ENCODE measurements around the gene PIK3R6.
"Not testable (repeated sequence)": the region's sequence is repeated elsewhere in the genome, so short reads cannot be mapped to it uniquely, and the experiment has no call there.

PIK3R6 gene

DNA sequence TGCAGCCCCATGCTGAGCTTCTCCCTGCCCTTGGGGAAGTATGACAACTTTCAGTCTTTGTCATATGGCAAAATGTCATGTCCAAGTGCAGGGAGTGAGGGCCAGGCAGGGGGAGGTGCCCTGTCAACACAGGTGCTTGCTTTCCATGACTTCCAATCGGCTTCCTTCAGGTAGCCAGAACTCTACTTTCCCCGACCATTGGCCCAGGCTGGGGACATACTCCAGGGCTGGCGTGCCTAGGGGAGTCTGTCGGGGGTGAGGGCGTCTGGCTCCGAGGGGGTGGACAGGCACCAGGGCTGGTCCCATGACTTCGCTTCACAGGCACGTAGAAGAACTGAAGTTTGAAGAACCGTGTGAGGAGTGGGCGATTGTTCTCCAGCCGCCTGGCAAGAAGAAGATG, 19.8 kb upstream of the PIK3R6 start:
- peaks cover 5% of the 10 kb centered on the region for H3K4me1 Mint-ChIP-seq (ENCODE audit: low read depth)
- no peaks in the 10 kb centered on the region for H3K9me3 Mint-ChIP-seq
- no peak overlapping the region for H3K4me3 Mint-ChIP-seq
- H3K27ac Mint-ChIP-seq: no peak overlapping the region
- H3K27me3 Mint-ChIP-seq (ENCODE audit: low read depth): no peaks in the 10 kb centered on the region
- peaks cover 46% of the 10 kb centered on the region for H3K36me3 Mint-ChIP-seq (ENCODE audit: low read depth)

- no peaks in the 10 kb centered on the region for H3K9me3 Mint-ChIP-seq
- H3K36me3 Mint-ChIP-seq (ENCODE audit: low read depth): peaks cover 46% of the 10 kb centered on the region
- H3K4me3 Mint-ChIP-seq: no peak overlapping the region
- peak overlapping the region; percentile 63 for H3K27ac Mint-ChIP-seq
- no peaks in the 10 kb centered on the region for H3K4me1 Mint-ChIP-seq (ENCODE audit: low read depth)
- no peaks in the 10 kb centered on the region for H3K27me3 Mint-ChIP-seq (ENCODE audit: low read depth)
Observed at GRCh38 chr17:8885967-8886684, 18.7 kb upstream of the PIK3R6 start.

DNA sequence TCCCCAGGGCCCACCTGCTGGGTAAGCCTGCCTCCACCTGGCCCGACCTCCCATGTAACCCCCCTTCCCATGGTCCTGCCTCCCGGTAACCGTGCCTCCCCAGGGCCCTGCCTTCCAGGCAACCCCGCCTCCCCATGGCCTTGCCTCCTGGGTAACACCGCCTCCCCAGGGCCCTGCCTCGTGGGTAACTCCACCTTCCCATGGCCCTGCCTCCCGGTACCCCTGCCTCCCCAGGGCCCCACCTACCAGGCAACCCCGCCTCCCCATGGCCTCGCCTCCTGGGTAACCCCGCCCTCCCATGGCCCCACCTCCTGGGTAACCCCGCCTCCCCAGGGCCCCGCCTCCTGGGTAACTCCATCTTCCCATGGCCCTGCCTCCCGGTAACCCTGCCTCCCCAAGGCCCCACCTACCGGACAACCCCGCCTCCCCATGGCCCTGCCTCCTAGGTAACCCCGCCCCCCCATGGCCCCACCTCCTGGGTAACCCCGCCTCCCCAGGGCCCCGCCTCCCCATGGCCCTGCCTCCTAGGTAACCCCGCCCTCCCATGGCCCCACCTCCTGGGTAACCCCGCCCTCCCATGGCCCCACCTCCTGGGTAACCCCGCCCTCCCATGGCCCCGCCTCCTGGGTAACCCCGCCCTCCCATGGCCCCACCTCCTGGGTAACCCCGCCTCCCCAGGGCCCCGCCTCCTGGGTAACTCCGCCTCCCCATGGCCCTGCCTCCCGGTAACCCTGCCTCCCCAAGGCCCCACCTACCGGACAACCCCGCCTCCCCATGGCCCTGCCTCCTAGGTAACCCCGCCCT, 17.9 kb upstream of the PIK3R6 start:
- H3K27ac Mint-ChIP-seq; H3K4me3 Mint-ChIP-seq; H3K27me3 Mint-ChIP-seq (ENCODE audit: low read depth); H3K4me1 Mint-ChIP-seq (ENCODE audit: low read depth); H3K9me3 Mint-ChIP-seq: not testable (repeated sequence)
- H3K36me3 Mint-ChIP-seq (ENCODE audit: low read depth): peaks cover 51% of the 10 kb centered on the region

DNA sequence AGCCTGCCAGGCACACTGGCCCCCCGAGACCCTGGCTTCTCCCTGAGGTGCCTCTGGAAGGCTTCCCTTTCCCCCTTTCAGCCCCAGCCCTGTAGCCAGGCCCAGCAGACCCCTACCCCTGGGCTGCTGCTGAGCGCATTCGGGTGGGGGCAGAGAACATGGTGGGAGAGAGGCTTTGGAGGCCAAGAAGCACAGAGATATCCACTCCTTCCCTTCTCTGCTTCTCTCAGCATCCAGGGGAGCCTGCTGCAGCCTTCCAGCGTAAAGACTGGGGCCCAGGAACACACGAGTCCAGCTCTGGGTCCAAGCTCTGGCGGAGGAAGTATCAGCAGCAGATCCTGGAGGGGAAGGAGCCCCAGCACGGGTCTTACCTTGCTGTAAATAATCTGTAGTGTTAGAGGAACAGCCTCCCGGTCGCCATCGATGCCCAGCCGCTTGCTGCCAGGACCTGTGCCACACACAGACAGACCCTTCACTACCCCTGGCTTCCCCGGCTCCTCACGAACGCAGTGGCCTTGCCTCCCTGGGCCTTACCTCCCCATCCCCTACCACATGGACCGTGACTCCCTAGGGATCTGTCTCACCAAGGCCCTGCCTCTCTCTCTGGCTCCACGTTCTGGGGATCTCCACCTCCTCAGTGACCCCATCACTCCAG, 17.0 kb upstream of the PIK3R6 start:
- no peak overlapping the region for H3K4me3 Mint-ChIP-seq
- H3K4me1 Mint-ChIP-seq (ENCODE audit: low read depth): no peaks in the 10 kb centered on the region
- no peaks in the 10 kb centered on the region for H3K27me3 Mint-ChIP-seq (ENCODE audit: low read depth)
- H3K27ac Mint-ChIP-seq: peak overlapping the region; percentile 23
- H3K9me3 Mint-ChIP-seq: no peaks in the 10 kb centered on the region
- H3K36me3 Mint-ChIP-seq (ENCODE audit: low read depth): peaks cover 52% of the 10 kb centered on the region

DNA sequence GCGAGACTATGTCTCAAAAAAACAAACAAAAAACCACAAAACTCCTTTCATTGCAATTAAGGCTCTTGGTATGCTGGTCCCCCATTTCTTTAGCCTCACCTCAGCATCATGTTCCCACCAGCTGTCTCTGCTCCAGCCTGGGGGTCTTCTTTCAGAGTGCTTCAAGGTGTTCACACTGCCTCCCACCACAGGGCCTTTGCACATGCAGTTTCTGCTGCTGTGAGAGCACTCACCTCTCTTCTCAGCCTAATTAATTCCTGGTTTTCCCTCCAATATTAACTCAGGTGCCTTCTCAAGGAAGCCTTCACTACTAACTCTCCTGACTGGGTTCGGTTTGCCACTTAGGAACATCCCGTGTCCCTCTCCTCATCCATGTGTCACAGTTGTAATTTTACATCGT, 15.9 kb upstream of the PIK3R6 start:
- Mint-ChIP-seq H3K27ac (no peak overlapping the region), H3K9me3 (no peaks in the 10 kb centered on the region), H3K36me3 (ENCODE audit: low read depth) (peaks cover 58% of the 10 kb centered on the region), H3K27me3 (ENCODE audit: low read depth) (no peaks in the 10 kb centered on the region), H3K4me1 (ENCODE audit: low read depth) (no peaks in the 10 kb centered on the region), H3K4me3 (no peak overlapping the region)

DNA sequence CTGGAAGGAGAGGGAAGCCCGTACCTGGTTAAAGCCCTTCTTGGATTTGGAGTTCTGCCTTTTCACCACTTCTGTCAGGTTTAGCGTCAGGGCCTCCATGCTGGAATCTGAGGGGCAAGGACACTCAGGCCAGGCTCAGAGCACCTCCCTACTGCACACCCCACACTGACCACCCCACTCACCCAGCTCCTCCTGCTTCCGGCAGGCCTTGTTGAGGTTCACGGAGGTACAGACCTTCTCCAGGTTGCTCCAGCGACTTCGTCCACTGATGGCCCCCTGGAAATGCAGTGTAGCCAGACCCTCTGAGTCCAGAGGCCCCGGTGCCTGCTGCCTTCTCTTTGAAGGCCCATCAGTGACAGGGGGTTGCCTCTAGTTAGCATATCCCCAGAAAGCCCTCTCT, 14.1 kb upstream of the PIK3R6 start:
- H3K9me3 Mint-ChIP-seq: no peaks in the 10 kb centered on the region
- H3K27me3 Mint-ChIP-seq (ENCODE audit: low read depth): no peaks in the 10 kb centered on the region
- H3K4me3 Mint-ChIP-seq: no peak overlapping the region
- H3K36me3 Mint-ChIP-seq (ENCODE audit: low read depth): peaks cover 59% of the 10 kb centered on the region
- no peak overlapping the region for H3K27ac Mint-ChIP-seq
- H3K4me1 Mint-ChIP-seq (ENCODE audit: low read depth): no peaks in the 10 kb centered on the region

GRCh38 chr17:8880466-8880865, 13.0 kb upstream of the PIK3R6 start:
- peaks cover 53% of the 10 kb centered on the region for H3K36me3 Mint-ChIP-seq (ENCODE audit: low read depth)
- H3K27me3 Mint-ChIP-seq (ENCODE audit: low read depth): no peaks in the 10 kb centered on the region
- no peak overlapping the region for H3K4me3 Mint-ChIP-seq
- no peak overlapping the region for H3K27ac Mint-ChIP-seq
- no peaks in the 10 kb centered on the region for H3K4me1 Mint-ChIP-seq (ENCODE audit: low read depth)
- no peaks in the 10 kb centered on the region for H3K9me3 Mint-ChIP-seq

DNA sequence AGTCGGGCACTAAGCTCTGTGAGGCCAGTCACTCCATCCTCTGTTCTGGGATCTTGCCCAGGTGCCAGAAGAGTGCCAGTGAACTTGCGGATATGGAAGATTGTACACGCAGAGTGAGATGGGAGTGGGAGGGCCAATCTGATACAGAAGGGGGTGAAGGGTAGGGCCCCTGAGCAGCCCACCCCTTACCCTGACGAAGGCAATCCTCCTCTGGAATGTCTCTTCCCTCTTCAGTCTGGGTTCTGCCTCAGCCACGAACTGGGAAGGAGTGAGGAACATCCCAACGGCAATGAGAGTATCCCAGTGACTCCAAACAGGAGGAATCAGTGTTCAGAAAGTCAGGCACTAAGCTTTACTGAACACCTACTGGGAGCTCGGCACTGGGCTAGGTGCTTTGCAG, 11.9 kb upstream of the PIK3R6 start:
- no peaks in the 10 kb centered on the region for H3K4me1 Mint-ChIP-seq (ENCODE audit: low read depth)
- H3K27ac Mint-ChIP-seq: no peak overlapping the region
- H3K4me3 Mint-ChIP-seq: no peak overlapping the region
- no peaks in the 10 kb centered on the region for H3K27me3 Mint-ChIP-seq (ENCODE audit: low read depth)
- H3K9me3 Mint-ChIP-seq: no peaks in the 10 kb centered on the region
- peaks cover 50% of the 10 kb centered on the region for H3K36me3 Mint-ChIP-seq (ENCODE audit: low read depth)

DNA sequence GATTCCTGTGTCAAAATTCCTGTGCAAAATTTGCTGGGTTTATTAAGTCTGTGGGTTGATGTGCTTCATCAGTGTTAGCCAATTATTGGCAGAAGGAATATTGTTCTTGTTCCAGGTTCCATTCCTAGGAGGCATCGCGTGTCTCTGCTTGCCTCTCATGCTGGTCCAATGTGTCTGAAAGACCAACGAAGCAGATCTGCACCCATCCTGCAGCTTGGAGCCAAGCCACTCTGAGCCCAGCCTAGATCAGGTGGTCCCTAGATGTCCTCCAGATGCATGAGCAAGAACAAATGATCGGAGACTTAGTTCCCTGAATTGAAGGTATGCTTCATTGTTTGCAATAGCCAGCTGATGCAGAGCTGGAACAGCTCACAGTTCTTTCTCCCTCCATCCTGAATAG, 10.5 kb upstream of the PIK3R6 start:
- H3K4me3 Mint-ChIP-seq: no peak overlapping the region
- no peak overlapping the region for H3K27ac Mint-ChIP-seq
- no peaks in the 10 kb centered on the region for H3K27me3 Mint-ChIP-seq (ENCODE audit: low read depth)
- H3K4me1 Mint-ChIP-seq (ENCODE audit: low read depth): no peaks in the 10 kb centered on the region
- H3K9me3 Mint-ChIP-seq: no peaks in the 10 kb centered on the region
- H3K36me3 Mint-ChIP-seq (ENCODE audit: low read depth): peaks cover 39% of the 10 kb centered on the region

DNA sequence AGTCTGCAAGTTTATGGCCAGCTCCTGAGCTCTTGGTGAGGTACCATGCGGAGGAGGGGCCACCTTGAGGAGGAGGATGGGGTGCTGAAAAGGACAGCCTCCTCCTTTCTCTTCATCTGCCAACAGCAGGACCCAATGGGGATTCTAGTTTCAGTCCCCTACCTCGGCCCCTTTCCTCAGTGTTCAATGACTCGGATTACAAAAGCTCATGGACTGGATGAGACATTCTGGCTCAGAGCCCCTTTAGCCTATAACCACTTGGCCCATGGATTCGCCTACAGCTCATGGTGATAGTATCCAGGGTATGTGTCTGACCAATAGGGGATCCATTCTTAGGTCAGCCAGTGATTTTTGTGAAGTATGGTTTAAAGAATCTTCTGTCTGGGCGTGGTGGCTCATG, 8.5 kb upstream of the PIK3R6 start:
- Mint-ChIP-seq H3K4me3 (no peak overlapping the region), H3K9me3 (no peaks in the 10 kb centered on the region), H3K4me1 (ENCODE audit: low read depth) (peaks cover 5% of the 10 kb centered on the region), H3K27ac (no peak overlapping the region), H3K36me3 (ENCODE audit: low read depth) (peaks cover 27% of the 10 kb centered on the region), H3K27me3 (ENCODE audit: low read depth) (no peaks in the 10 kb centered on the region)

DNA sequence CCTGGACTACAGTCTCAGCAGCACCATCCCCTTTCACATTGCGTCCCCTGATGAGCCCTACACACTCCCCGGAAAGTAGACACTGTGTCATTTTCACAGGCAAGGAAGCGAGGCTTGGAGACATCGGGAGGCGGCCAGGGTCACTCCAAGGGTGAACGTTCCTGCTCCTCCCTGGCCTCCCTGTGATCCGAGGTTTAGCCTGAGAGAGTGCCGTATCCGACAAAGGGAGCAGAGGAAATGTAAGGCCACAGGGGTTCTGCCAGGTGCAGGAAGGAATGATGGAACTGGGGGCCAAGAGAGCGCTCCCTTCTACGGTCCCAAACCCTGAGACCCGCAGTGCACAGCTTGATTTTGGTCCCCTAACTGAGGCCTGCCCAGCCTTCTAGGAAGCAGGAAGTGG, 8.0 kb upstream of the PIK3R6 start:
- H3K4me3 Mint-ChIP-seq: no peak overlapping the region
- H3K9me3 Mint-ChIP-seq: no peaks in the 10 kb centered on the region
- no peak overlapping the region for H3K27ac Mint-ChIP-seq
- peaks cover 23% of the 10 kb centered on the region for H3K36me3 Mint-ChIP-seq (ENCODE audit: low read depth)
- H3K4me1 Mint-ChIP-seq (ENCODE audit: low read depth): peaks cover 5% of the 10 kb centered on the region
- H3K27me3 Mint-ChIP-seq (ENCODE audit: low read depth): no peaks in the 10 kb centered on the region

DNA sequence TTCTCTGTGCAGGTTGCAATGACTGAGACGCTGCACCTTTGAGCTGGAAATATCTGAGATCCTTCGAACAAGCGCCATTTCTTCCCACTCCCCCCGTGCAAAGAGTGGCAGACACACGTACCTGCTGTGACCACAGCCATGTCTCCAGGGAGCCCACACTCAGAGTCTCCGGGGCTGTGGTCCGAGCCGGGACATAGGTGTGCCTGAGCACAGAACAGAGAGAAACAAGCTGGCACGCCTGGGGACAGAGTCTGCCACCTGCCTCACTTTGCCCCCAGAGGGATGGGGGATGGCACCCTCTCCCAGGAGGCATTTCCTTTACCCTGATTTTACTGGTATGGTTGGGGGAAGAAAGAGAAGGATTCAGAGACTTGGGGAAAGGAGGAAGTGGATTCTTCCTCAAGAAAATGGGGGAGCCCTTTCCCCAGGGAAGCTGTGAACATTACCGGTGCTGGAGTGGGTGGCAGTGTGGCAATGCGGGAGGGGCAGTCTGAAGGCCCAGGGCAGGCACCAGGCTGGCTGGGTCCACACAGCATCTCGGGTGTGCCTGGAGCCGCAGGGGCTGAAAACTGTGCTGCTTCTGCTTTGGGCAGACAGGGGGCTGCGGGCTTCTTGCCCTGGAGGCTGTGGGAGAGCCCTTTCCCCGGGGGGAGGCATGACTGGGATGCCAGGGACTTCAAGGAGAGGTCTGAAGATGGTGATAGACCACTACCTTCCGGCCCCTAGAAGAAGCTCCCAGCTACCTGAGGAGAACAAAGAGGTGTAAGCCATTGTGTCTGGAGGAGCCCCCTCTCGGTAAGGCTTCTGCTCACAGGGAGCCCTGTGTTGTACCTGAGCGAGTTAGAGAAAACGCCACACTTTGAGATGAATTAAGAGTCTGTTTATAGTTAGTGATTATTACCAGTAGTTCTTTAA, 6.6 kb upstream of the PIK3R6 start:
- peaks cover 16% of the 10 kb centered on the region for H3K36me3 Mint-ChIP-seq (ENCODE audit: low read depth)
- no peaks in the 10 kb centered on the region for H3K9me3 Mint-ChIP-seq
- H3K4me1 Mint-ChIP-seq (ENCODE audit: low read depth): peaks cover 7% of the 10 kb centered on the region
- no peak overlapping the region for H3K27ac Mint-ChIP-seq
- no peak overlapping the region for H3K4me3 Mint-ChIP-seq
- no peaks in the 10 kb centered on the region for H3K27me3 Mint-ChIP-seq (ENCODE audit: low read depth)

GRCh38 chr17:8872705-8873435, 5.4 kb upstream of the PIK3R6 start:
- H3K27ac Mint-ChIP-seq: no peak overlapping the region

More at GRCh38 chr17:8872705-8873435, 5.4 kb upstream of the PIK3R6 start:
- no peaks in the 10 kb centered on the region for H3K27me3 Mint-ChIP-seq (ENCODE audit: low read depth)
- no peak overlapping the region for H3K4me3 Mint-ChIP-seq
- peaks cover 16% of the 10 kb centered on the region for H3K4me1 Mint-ChIP-seq (ENCODE audit: low read depth)
- no peaks in the 10 kb centered on the region for H3K9me3 Mint-ChIP-seq
- H3K36me3 Mint-ChIP-seq (ENCODE audit: low read depth): peaks cover 6% of the 10 kb centered on the region

All from T-helper 1 cell treated with Interleukin-12 subunit alpha and Interleukin-12 subunit beta and Interleukin-4 antibody, amounts not matched to agents 30 μg/mL and 1 μg/mL, for 36 hours (primary cell).